ENCODE results near the gene ZNF628.

ZNF628 gene

DNA sequence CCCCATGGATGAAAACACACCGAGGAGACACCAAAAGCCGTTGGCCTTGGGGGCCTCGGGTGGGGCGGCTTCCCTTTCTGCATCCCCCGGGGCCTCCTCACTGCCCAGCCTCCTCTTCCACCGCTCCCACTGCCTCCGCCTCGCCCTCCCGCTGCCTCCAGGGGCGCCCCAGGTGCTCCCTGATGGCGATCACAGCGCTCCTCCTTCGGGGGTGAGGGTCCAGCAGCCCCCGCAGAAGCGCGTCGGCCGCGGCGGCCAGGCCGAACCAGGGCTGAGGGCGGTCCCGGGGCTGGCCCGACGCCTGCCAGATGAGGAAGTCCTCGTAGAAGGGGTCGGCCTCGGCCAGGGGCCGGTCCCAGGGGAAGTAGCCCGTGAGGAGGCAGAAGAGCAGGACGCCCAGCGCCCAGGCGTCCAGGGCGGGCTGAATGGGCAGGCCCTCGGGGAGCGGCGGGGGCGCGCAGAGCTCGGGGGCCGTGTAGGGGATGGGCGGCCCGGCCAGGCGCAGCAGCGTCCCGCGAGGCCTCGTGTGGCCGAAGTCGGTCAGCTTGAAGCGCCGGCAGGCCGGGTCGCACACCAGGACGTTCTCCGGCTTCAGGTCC, 53.3 kb downstream of the ZNF628 start:
- DNase-seq (ENCODE audit: low read depth, low spot score), result no peak

DNA sequence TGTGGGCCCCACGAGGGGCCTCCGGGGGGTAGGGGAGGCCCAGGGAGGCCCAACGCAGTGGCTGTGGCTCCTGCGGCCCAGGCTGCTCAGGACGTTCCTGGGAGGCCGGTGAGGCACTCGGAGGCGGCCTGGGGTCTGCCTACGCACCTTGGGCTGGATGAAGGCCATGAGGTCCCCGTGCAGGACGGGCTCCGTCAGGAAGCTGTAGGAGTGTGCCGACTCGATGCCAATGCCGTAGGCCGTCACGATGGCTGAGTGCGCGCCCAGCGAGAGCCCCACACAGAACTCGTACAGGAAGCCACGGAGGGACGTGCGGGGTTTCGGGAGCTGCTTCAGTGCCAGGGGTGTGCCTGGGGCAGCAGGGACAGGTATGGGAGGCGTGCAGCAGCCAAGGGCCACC, 54.6 kb downstream of the ZNF628 start:
- DNase-seq (ENCODE audit: low read depth, low spot score), result no peak
